MM.1S (cell line): ENCODE data around the gene BCL2A1.

ENCODE experiments used
- DNase-seq: peaks from one replicate; pipeline ENCODE4 v3.0.0-alpha.2; 2015
- H2AFZ ChIP-seq: fragments of 300-600 bp; sonication (generic); 2 replicates; pipeline ENCODE4 v1.6.0; 2016; ENCODE audit warnings: antibody characterized with exemption, low read length
- H3F3A ChIP-seq: fragments of 300-600 bp; sonication (generic); 2 replicates; pipeline ENCODE4 v1.6.1; 2016; ENCODE audit warnings: mild to moderate bottlenecking, antibody characterized with exemption, low read length, moderate library complexity, mixed read lengths; ENCODE audit not compliant: insufficient read depth
- H3K27ac ChIP-seq: fragments of 300-600 bp; sonication (generic); 2 replicates; pipeline ENCODE4 v1.5.1; 2016; ENCODE audit warnings: mild to moderate bottlenecking, low read length
- H3K27me3 ChIP-seq: fragments of 300-600 bp; sonication (generic); replicated peaks from 2 replicates; pipeline ENCODE4 v1.6.0; 2016; ENCODE audit warnings: low read length; ENCODE audit not compliant: insufficient read depth
- H3K36me3 ChIP-seq: fragments of 300-600 bp; sonication (generic); replicated peaks from 2 replicates; pipeline ENCODE4 v1.6.1; 2016; ENCODE audit warnings: mild to moderate bottlenecking, low read length, mixed read lengths; ENCODE audit not compliant: insufficient read depth
- H3K4me1 ChIP-seq: fragments of 300-600 bp; sonication (generic); 2 replicates; pipeline ENCODE4 v1.6.1; 2016; ENCODE audit warnings: low read length, mixed read lengths
- H3K4me2 ChIP-seq: fragments of 300-600 bp; sonication (generic); 2 replicates; pipeline ENCODE4 v1.6.0; 2016; ENCODE audit warnings: low read depth, low read length
- H3K4me3 ChIP-seq: fragments of 300-600 bp; sonication (generic); 2 replicates; pipeline ENCODE4 v1.5.1; 2016; ENCODE audit warnings: low read length, mixed read lengths
- H3K79me2 ChIP-seq: fragments of 300-600 bp; sonication (generic); 2 replicates; pipeline ENCODE4 v1.6.1; 2016; ENCODE audit warnings: mixed run types, low read length, mixed read lengths
- H3K9ac ChIP-seq: fragments of 300-600 bp; sonication (generic); 2 replicates; pipeline ENCODE4 v1.6.1; 2016; ENCODE audit warnings: low read length, mixed read lengths
- H3K9me2 ChIP-seq: fragments of 300-600 bp; sonication (generic); replicated peaks from 2 replicates; pipeline ENCODE4 v1.6.1; 2016; ENCODE audit warnings: mild to moderate bottlenecking, low read length, mixed read lengths; ENCODE audit not compliant: insufficient read depth
- H3K9me3 ChIP-seq: fragments of 300-600 bp; sonication (generic); replicated peaks from 2 replicates; pipeline ENCODE4 v1.6.1; 2016; ENCODE audit warnings: mild to moderate bottlenecking, low read length, mixed read lengths; ENCODE audit not compliant: insufficient read depth
- H4K20me1 ChIP-seq: fragments of 300-600 bp; sonication (generic); 2 replicates; pipeline ENCODE4 v1.6.1; 2016; ENCODE audit warnings: mild to moderate bottlenecking, low read length, moderate library complexity, mixed read lengths; ENCODE audit not compliant: insufficient read depth
- EZH2 ChIP-seq: fragments of 300-600 bp; sonication (generic); optimal IDR thresholded peaks from 2 replicates; pipeline ENCODE3; 2017; ENCODE audit warnings: low read depth, mild to moderate bottlenecking, antibody characterized with exemption, low read length, mixed read lengths
- EZH2phosphoT487 ChIP-seq: fragments of 300-600 bp; sonication (generic); IDR thresholded peaks from 2 replicates; pipeline ENCODE4 v1.6.1; 2018; ENCODE audit warnings: antibody characterized with exemption, low read length
- TF ChIP-seq, protein P1 (sequence below): fragments of 300-600 bp; sonication (generic); IDR thresholded peaks from 2 replicates; pipeline ENCODE4 v1.5.1; 2016; ENCODE audit warnings: antibody characterized with exemption, low read length, mixed read lengths

Gene BCL2A1

DNA sequence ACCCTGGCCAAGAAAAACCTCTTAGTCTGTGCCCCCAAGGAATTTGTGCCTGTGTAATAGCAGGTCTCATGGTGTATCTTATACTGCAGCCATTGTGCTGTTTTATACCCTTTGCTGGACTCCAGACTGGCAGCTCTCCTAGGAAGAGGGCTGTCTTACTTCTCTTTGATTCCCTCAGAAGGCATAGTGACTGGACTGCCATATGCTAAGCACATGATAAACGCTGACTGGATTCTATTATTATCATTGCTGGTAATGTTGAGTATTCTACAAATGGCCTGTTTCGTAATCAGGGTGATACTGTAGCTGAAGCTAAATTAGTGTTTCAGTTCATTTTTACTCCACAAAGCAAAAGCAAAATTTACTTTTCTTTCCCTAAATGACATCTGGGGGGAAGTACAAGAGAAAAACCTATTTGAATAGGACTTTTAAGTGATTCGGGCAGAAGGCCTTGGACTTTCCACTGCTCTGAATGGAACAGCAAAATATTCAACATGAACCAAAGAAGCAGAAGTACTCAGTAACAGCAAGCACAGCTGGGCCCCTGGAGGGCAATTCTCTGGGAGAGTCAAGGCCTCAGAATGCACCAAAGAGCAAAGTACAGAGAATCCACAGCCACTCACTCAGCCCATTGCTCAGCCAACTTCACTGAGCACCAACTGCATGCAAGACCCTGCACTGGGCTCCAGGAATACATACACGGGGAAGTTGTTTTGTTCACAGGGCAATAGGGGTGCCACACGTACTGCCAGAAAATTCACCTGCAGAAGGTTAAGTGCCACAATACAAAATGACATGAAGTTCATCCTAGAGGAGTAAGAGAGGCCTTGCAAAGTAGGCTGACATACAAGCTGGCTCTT, 7.9 kb upstream of the BCL2A1 start:
- peaks cover 13% of the 10 kb centered on the region for H3K4me1 ChIP-seq
- H3F3A ChIP-seq = no peaks in the 10 kb centered on the region; the same call in 1 of the 2 replicates
- no peak for TF ChIP-seq EZH2phosphoT487
- TF ChIP-seq EZH2 = no peak
- TF ChIP-seq, protein P1, sequence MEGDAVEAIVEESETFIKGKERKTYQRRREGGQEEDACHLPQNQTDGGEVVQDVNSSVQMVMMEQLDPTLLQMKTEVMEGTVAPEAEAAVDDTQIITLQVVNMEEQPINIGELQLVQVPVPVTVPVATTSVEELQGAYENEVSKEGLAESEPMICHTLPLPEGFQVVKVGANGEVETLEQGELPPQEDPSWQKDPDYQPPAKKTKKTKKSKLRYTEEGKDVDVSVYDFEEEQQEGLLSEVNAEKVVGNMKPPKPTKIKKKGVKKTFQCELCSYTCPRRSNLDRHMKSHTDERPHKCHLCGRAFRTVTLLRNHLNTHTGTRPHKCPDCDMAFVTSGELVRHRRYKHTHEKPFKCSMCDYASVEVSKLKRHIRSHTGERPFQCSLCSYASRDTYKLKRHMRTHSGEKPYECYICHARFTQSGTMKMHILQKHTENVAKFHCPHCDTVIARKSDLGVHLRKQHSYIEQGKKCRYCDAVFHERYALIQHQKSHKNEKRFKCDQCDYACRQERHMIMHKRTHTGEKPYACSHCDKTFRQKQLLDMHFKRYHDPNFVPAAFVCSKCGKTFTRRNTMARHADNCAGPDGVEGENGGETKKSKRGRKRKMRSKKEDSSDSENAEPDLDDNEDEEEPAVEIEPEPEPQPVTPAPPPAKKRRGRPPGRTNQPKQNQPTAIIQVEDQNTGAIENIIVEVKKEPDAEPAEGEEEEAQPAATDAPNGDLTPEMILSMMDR = no peak
- no peaks in the 10 kb centered on the region for H3K36me3 ChIP-seq
- H3K4me2 ChIP-seq = no peak overlapping the region
- H3K9me3 ChIP-seq = no peaks in the 10 kb centered on the region
- H3K9me2 ChIP-seq = no peaks in the 10 kb centered on the region
- no peak overlapping the region for H3K4me3 ChIP-seq
- H3K27me3 ChIP-seq = no peaks in the 10 kb centered on the region
- no peaks in the 10 kb centered on the region for H3K79me2 ChIP-seq
- DNase-seq = no peak
- no peak overlapping the region for H3K9ac ChIP-seq
- peak overlapping the region; percentile 59 for H2AFZ ChIP-seq
- peak overlapping the region; percentile 22; the same call in 1 of the 2 replicates for H3K27ac ChIP-seq
- H4K20me1 ChIP-seq = no peaks in the 10 kb centered on the region

- Histone ChIP-seq H2AFZ (peak overlapping the region; percentile 59), H3K4me3 (no peak overlapping the region), H3F3A (no peaks in the 10 kb centered on the region; the same call in 1 of the 2 replicates), H3K36me3 (no peaks in the 10 kb centered on the region), H3K27me3 (no peaks in the 10 kb centered on the region), H3K4me2 (no peak overlapping the region), H3K27ac (peak overlapping the region; percentile 22; the same call in 1 of the 2 replicates), H3K79me2 (no peaks in the 10 kb centered on the region), H3K4me1 (peaks cover 13% of the 10 kb centered on the region), H4K20me1 (no peaks in the 10 kb centered on the region), H3K9me3 (no peaks in the 10 kb centered on the region), H3K9me2 (no peaks in the 10 kb centered on the region), H3K9ac (no peak overlapping the region)
- TF ChIP-seq EZH2phosphoT487 = no peak
- TF ChIP-seq, protein P1 = no peak
- TF ChIP-seq EZH2 = no peak
- DNase-seq = no peak
These were observed 7.3 kb upstream of the BCL2A1 start for GRCh38 chr15:79978260-79978654.

DNA sequence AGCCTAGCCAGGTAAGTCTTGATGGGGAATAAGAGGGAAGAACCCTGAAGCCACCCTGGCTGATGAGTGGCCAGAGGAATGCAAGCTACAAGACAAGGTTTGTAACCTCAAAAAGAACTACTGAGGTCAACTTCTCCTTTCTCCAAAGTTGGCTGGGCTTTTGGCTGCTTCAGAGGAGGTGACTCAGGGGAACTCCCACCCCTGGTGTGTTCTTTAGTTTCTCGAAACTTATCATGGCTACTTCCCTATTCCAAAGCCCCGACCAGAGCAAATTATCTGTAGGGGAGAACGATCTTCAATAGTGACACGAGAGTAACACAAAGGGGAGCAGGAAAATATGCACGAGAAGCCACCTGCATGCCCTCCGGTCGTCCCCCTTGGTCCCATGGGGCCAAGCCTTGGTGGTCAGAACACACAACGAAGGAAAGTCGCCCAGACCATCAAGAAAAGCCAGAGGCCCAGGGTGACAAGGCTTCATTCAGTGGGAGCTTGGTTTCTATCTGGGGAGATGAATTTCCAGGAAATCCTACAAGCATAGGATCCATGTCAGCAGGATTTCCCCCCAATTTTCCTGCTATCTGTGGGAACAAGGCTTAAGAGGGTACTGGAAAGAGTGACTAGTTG, 6.5 kb upstream of the BCL2A1 start:
- no peak overlapping the region for H3K4me2 ChIP-seq
- no peak overlapping the region for H2AFZ ChIP-seq
- H3F3A ChIP-seq = no peaks in the 10 kb centered on the region; the same call in 1 of the 2 replicates
- peaks cover 13% of the 10 kb centered on the region for H3K4me1 ChIP-seq
- H3K9ac ChIP-seq = no peak overlapping the region
- no peaks in the 10 kb centered on the region for H3K36me3 ChIP-seq
- H3K27ac ChIP-seq = no peak overlapping the region
- TF ChIP-seq EZH2phosphoT487 (no peak), EZH2 (no peak)
- TF ChIP-seq, protein P1 = no peak
- no peaks in the 10 kb centered on the region for H3K79me2 ChIP-seq
- no peaks in the 10 kb centered on the region for H3K9me3 ChIP-seq
- H3K27me3 ChIP-seq = no peaks in the 10 kb centered on the region
- H3K9me2 ChIP-seq = no peaks in the 10 kb centered on the region
- no peak overlapping the region for H3K4me3 ChIP-seq
- no peak for DNase-seq
- no peaks in the 10 kb centered on the region for H4K20me1 ChIP-seq
